HG03064 (cell line): ENCODE data around the gene TMEM164.

Source experiments
- ATAC-seq: cut with Tn5 transposase; IDR thresholded peaks from one replicate; pipeline ENCODE4 v1.9.1; 2021; ENCODE audit warnings: low read depth; ENCODE audit not compliant: unreplicated experiment

The TMEM164 gene

DNA sequence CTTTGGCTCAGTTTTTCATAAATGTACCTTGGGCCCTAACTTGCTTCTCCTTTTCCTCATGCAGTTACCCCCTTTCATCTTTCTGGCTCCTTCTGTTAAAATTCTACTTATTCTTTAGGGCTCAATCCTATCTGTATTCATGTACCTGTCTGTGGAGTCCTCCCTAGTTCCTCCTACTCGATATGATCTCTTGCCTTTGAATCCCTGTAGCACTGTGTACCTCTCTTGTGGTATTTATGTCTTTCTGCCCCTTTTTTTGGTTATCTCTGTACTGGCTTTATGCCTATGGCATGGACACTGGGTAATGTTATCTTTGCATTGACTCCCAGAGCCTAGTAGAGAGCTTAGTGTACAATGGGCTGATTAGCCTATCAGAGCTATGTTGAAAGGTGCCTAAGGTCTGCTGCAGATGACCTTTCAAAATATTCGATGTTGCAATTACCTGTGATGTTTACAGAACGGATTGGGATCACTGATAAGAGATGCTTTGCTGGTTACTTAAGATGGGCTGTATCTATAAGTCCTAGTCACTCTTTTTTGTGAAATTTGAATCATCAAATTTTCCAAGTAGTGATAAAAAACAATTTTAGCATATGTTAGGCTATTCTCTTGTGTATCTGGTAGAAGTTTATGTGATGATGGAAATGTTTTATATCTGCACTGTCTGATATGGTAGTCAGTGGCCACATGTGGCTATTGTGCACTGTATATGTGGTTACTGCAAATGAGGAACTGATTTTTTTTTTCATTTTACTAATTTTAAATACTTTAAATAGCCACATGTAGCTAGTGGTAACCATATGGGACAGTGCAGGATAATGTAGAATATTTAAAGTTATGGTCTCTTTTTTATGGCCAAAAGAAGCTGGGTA lies 33.5 kb downstream of the TMEM164 start:
- ATAC-seq, result no peak

DNA sequence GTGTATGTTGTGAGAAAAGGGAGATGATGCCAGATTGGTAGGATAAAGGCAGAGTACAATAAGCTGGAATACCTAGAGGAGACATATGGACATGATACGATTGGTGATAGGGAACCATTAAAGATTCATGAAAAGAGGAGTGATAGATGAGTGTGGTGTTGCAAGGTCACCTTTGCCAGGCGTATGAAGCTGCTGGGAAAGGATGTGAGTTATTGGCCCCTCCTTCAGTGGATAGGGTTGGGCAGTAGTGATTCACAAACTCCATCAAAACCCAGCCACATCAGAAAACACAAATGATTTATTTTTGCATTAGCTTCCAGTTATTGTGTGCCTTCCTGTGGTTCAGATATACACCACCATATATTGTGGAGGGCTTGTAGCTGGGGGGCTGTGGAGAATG lies 34.3 kb downstream of the TMEM164 start:
- no peak for ATAC-seq

DNA sequence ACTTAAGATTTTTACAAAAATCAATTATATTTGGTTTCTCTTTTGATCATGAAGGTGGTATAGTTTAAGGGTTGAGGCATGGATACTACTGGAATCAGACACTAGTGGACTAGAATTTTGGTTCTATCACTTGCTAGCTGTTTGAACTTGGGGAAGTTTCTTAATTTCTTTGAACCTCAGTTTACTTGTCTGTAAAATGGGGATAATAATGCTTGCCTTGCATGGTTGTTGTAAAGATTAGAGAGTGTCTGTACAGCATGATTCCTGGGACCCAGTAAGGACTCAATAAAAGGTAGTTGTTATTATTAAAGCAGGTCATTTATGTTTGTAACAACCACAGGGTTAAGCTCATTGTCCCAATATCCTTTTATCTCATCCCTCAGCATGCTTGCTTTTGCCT lies 36.0 kb downstream of the TMEM164 start:
- ATAC-seq, result no peak

DNA sequence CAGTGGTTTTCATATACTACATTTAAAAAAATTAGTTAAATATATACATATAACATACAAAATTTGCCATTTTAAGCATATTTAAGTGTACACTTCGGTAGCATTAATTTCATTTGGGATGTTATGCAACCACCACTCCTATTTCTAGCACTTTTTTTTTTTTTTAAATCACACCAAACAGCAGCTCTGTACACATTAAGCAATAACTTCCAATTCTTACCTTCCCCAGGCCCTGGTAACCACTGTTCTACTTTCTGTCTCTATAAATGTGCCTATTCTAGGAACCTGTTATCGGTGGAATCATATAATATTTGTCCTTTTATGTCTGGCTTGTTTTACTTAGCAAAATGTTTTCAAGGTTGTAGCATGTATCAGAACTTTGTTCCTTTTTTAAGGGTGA lies 39.1 kb downstream of the TMEM164 start:
- no peak for ATAC-seq

DNA sequence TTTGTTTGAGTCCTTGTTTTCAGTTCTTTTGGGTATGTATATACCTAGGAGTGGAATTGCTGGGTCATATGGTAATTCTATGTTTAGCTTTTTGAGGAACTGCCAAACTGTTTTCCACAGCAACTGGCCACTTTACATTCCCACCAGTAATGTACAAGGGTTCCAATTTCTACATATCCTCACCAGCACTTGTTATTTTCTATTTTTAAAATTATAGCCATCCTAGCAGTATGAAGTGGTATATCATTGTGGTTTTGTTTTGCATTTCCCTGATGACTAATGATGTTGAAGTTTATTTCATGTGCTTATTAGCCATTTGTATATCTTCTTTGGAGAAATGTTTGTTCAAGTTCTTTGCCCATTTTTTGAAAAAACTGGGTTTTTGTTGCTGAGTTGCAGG lies 39.6 kb downstream of the TMEM164 start:
- ATAC-seq, result no peak

DNA sequence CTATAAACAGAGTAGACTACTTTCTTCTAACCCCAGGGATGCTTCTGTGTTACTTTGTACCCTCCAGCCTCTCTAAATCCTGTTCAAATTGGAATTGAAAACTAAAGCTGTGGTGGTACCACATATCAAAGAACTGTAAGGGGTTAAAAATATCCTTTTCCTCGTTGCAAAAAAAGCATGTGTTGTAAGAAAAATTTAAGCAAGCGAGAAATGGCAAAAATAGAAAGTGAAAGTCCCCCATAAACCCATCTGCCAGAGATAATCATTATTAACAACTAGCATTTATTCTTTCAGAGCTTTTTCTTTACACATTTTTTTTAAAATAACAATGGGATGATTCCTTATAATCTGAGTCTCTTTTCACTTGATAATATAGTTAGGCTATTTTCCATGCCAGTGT lies 40.6 kb downstream of the TMEM164 start:
- no peak for ATAC-seq

DNA sequence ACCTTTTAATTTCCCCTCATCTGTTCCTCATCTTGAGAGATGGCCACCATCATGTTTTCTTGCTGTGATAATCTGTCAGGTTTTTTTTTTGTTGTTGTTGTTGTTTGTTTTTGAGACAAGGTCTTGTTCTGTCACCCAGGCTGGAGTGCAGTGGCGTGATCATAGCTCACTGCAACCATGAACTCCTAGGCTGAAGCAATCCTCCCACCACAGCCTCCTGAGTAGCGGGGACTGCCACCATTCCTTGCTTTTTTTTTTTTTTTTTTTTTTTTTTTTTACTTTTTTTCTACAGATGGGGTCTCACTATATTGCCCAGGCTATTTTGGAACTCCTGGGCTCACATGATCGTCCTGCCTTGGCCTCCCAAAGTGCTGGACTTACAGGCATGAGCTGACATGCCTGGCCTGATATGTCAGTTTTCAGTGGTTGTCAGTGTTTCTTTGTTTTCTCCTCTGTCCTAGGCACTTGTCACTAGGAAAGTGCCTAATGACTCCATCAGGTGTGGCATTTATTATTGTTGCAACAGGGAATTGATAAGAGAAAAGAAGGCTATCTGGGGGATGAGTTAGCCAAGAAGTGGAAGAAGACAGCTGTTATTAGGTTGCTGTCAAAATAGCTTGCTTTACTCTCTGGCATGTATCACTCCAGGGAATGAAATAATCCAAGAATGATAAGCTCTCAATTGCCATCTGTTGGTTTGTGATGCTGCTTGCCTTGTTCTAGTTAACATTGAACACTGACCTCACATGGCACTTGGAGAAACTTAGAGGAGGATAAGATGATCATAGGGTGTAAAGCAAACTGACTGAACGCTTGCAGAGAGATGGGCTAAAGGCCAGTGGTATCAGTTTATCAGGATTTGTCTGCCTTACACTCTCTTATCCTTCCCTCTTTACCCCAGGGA lies 41.7 kb downstream of the TMEM164 start:
- no peak for ATAC-seq

DNA sequence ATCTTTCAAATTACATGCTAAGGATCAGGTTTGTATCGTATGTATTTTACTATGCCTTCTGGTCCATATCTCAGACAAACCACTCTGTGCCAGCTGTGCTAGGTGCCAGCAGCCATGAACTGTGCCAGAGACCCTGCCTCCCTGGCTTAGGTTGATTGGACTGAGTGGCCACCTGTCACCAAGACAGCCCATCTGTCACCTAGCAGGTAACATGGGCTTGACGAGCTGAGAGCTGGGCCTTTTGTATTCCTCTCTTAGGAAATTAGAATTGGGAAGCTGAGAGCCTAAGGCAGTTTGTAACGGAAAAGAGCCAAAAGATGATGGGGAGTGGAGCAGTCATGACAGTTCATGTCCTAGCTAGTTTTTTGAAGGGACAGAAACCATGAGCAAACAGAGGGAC lies 42.5 kb downstream of the TMEM164 start:
- ATAC-seq, result no peak

DNA sequence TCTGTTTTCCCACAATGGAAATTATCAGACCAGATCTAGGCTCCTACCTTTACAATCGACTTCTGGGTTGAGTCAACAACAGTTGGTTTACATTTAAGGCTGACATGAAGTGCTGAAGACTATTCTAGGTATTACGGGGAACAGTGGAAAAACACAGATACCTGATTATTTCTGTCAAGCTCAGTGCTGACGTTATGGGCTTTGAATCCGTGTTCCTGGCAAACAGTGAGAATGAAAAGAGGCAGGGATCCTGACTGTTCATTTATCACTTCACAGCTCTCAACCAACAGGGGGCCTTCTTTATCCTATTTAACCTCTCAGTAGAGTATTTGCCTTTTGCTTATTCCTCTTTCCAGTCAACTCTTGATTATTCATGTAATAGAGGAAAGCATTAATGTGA lies 43.1 kb downstream of the TMEM164 start:
- no peak for ATAC-seq

DNA sequence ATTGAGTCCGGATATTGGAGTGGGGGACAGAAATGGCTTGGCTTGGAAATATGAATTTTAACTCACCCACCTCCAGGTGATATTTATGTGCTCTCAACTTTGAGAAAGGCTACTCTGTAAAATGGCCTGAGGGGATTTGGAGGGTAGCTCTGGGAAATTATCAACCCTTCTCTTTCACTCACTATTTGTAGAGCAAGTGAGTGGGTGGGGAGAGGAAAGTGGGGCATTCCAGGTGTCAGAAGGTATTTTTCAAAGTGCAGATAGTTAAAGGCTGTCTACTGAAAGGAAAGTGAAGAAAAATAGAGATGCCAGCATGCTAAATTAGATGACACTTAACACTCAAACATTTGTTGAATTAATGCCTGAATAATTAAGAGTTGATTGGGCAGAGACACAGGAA lies 44.1 kb downstream of the TMEM164 start:
- no peak for ATAC-seq

DNA sequence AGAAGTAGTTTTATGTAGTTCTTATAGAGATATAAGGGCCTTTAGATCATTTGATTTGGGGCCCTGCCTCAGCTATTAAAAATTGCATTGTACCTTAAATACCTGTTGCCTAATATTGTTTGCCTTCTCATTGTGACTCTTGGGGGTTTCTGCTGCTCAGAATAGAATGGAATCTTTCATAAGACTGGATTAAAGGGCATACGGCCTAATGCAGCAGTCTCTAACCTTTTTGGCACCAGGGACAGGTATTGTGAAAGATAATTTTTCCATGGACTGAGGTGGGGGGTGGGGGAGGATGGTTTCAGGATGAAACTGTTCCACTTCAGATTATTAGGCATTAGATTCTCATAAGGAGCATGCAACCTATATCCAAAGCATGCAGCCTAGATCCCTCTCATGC lies 46.2 kb downstream of the TMEM164 start:
- ATAC-seq, result no peak

DNA sequence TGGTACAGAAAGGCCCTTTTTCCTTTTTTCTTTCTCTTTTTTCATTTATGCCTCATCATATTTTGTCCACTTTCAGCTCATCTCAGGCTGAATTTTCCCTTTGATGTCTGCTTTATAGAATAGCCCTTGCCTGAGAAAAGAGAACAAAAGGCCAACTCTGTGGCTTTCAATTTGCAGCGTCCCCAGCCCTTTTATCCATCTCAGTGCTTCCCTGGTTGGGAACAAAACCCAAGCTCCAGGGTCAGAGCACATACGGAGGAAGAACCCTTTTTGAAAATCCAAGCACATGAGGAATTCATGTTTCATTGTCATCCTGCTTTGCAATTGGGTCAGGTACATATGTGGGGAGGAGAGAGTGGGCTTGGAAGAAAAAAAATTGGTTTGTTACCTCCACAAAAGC lies 47.5 kb downstream of the TMEM164 start:
- ATAC-seq, result no peak

DNA sequence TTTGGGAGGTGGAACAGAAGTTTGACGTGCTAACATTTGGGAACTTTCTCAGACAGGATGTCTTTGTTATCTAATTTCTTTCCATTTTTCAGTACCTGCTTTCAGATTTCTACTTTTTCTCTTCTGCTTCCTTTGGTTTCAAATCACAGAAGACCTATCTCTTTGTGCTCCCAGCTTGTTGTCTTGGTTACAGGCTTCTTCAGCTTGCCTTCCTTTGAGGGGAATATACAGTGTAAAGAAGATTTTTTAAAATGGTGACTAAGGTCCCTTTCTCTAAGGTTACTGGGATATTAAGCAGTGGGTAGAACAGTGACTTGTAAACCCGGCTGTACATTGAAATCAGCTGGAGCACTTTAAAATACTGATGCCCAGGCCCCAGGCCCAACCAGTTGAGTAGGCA lies 48.0 kb downstream of the TMEM164 start:
- ATAC-seq, result no peak

DNA sequence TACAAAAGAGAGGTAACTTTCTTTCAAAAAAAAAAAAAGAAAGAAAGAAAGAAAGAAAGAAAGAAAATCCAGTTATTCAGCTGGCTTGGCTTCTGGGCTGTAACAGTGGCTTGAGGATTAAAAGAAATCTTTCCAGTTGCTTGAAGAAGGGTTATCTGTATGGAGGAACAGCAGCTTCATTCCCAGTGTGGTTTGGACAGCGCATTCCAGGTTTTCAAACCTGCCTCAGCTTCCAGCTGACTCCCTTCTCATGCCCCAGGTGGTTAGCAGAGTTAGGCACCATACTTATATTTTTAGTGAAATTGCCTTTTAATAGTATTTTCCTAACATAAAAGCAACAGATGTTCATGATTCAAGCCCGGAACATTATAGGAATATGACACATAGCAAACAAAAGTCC lies 48.6 kb downstream of the TMEM164 start:
- no peak for ATAC-seq

DNA sequence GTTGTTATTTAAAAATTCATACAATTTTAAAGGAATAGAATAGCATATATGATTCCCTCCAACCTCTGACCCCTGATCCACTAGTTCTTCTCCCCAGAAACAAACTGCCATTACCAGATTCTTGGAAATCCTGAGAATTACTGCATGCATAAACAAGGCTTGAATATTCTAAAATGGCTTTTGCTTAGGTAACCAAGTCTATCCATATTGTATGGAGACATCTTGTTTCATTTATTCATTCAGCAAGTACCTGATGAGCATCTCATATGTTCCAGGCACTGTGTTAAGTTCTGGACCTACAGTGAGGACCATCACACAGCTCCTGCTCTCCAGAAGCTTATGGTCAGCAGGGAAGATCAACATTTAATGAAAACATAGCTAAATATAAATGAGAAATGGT lies 49.4 kb downstream of the TMEM164 start:
- no peak for ATAC-seq

DNA sequence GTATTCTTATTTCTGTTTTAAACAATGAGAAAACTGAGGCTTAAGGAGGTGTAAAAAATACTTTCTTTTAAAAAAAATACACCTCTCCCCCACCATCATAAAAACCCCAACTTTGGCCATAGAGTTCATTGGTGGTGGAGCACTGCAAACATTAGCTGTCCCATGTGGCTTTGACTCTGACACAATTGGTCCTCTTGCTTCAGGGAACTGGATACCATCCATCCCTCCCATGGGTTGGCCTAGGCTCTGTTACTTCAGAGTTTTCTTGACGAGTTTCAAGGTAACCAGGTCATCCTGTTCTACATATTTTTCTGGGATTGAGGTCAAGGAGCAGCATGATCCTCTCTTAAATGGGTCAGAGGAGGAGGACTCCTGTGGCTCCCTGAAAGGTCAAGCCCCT lies 50.5 kb downstream of the TMEM164 start:
- ATAC-seq, result no peak

DNA sequence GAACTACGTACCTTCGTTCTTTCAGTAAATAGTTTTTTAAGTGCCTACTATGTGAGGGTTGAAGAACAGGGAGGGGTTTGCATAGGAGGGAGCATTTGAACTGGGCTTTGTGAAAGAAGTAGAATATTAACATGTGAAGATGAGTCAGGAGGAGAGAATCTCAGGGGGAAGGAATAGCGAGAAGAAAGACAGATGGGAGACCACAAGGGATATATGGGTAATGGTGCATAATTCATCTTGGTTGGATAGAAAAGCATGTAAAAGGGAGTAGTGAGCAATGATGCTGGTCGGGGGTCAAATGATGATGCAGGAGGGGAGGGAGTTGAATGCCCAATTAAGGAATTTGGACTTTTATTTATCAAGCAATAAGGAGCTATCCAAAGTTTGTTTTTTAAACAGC lies 52.7 kb downstream of the TMEM164 start:
- no peak for ATAC-seq

DNA sequence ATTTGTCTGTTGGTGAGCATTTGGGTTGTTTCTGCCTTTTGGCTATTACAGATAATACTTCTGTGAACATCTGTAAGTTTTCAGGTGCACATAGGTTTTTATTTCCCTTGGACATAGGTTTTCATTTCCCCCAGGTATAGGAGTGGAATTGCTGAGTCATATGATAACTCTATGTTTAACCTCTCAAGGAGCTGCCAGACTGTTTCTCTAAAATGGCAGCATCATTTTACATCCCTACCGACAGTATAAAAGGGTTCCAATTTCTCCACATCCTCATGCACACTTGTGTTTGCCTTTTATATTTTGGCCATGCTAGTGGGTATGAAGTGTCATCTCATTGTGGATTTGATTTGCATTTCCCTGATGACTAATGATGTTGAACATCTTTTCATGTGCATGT lies 53.5 kb downstream of the TMEM164 start:
- no peak for ATAC-seq

DNA sequence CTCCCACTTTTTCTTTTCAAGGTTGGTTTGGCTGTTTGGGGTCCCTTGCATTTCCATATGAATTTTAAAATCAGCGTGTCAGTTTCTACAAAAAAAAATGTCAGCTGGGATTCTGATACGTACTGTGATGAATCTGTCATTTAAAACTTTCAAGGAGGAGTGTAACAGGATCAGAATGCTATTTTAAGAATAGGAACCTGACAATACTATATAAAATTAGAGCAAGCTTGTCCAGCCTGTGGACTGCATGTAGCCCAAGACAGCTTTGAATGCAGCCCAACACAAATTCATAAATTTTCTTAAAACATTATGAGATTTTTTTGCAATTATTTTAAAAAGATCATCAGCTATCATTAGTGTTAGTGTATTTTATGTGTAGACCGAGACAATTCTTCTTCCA lies 56.5 kb downstream of the TMEM164 start:
- no peak for ATAC-seq

DNA sequence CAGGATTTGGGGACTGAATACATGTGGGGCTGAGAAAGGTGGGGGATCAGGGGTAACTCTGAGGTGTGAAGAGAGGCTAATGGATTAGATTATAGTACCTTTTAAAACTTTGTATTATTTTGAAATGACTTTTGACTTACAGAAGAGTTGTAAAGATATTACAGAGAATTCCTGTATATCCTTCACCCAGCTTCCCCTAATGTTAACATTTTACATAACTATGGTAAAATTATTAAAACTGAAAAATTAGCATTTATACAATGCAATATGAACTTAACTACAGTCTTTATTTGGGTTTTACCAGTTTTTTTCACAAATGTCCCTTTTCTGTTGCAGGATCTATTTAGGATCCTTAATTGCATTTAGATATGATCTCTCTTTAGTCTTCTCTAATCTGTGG lies 57.4 kb downstream of the TMEM164 start:
- no peak for ATAC-seq

DNA sequence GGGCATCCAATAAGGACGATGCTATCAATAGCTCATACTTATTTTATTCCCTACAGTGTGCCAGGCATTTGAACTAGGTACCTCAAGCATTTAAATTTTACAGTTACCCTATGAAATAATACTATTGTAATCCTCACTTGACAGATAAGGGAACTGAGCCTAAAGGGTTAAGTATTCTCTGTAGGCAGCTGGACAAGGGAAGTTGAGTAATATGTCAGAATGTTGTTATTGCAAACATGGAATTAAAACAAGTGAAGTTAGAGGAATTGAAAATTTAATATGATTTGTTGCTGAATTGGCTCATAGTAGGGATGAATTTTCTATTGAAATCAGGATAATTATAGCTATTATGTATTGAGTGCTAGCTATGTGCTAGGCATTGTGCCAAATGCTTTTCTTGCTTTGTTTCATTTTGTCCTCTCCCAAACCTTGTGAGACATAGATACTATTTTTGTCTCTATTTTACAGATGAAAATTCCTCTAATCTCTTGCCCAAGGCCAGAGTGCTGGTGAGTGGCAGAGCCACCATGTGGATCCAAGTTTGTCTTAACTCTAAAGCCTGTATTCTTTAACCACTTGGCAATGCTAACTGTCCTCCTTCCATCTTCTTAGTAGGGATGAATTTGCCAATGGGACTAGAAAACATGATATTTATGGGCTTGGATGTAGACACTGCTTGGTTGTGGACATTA lies 58.1 kb downstream of the TMEM164 start:
- no peak for ATAC-seq
